ENCODE measurements around the gene EPHA5.
A peak's percentile ranks its signal among the peaks of the same experiment; 100 is the strongest.

EPHA5 gene

DNA sequence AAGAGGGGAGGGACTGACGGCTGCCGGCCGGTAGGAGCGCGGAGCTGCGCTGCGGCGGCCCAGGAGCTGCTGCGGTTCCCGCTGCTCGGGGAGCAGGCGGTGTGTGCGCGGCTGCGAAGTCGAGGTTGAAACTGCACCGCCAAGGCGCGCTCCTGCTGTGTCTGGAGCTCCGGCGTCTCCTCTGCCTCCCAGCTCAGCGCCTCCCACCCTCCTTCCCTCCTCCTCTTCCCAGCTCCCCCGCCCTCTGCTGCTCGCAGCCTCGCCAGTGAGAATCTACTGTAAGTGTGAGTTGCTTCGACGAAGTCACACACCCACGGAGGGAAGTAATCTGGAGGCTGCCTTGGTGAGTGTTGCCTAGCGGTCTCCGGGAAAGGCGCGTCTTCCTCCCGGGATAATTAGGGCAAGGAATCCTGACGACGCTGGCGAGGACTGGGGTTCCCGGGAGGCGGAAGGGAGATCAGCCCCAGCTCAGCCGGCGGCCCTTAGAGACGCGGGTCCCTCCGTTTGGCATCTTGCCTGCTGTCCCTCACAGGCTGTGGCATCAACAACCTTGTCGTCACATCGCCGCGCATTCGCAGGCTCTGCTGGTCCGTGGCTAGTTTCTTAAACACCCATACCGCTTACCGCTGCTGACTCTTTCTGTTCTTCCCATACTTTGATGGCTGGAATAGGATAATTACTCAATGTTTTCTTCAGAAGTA lies at the start of gene EPHA5:
TSS of gene EPHA5 (minus strand) at position 159 of the 701 bp plus-strand sequence. CDS start 747 bp downstream, outside the sequence.
- peak within 1 kb of the TSS; percentile 66 for H3K4me3 ChIP-seq (ENCODE audit: low read length)
- H3K4me1 ChIP-seq (ENCODE audit: control insufficient read depth, low read depth, low read length), result peaks cover 32% of the 10 kb centered on the region
- H3K9ac ChIP-seq (ENCODE audit: low read length), result peak within 1 kb of the TSS; percentile 12
- H3K27me3 ChIP-seq (ENCODE audit: control insufficient read depth, insufficient read depth, low read length), result peaks cover 68% of the 10 kb centered on the region
- no peaks in the 10 kb centered on the region for H3K9me3 ChIP-seq (ENCODE audit: control insufficient read depth, low read depth, low read length)
- H3K27ac ChIP-seq (ENCODE audit: low read length), result no peak within 1 kb of the TSS
- H3K36me3 ChIP-seq (ENCODE audit: control insufficient read depth, low read depth, low read length), result no peaks in the 10 kb centered on the region

DNA sequence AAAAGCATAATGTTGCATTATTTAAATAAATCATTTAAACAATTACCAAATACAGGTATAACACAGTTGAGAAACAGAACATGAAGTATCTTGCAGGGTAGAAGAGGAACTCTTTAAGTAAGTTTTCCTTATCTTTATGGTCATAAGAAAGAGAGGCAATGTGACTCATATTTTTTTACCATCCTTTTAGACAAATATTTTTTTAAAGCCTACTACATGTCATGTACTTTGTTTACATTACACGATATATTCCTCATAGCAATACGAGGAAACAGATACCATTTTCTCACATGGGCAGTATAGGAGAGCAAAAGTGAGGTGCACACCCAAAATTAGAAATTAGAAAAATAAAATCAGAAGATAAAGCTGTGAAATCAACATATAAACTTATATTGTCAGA lies 49.3 kb upstream of the EPHA5 start:
- no peaks in the 10 kb centered on the region for H3K4me1 ChIP-seq (ENCODE audit: control insufficient read depth, low read depth, low read length)
- H3K36me3 ChIP-seq (ENCODE audit: control insufficient read depth, low read depth, low read length), result no peaks in the 10 kb centered on the region
- H3K27ac ChIP-seq (ENCODE audit: low read length), result no peak overlapping the region
- no peaks in the 10 kb centered on the region for H3K27me3 ChIP-seq (ENCODE audit: control insufficient read depth, insufficient read depth, low read length)
- H3K9ac ChIP-seq (ENCODE audit: low read length), result no peak overlapping the region
- no peaks in the 10 kb centered on the region for H3K9me3 ChIP-seq (ENCODE audit: control insufficient read depth, low read depth, low read length)
- no peak overlapping the region for H3K4me3 ChIP-seq (ENCODE audit: low read length)

DNA sequence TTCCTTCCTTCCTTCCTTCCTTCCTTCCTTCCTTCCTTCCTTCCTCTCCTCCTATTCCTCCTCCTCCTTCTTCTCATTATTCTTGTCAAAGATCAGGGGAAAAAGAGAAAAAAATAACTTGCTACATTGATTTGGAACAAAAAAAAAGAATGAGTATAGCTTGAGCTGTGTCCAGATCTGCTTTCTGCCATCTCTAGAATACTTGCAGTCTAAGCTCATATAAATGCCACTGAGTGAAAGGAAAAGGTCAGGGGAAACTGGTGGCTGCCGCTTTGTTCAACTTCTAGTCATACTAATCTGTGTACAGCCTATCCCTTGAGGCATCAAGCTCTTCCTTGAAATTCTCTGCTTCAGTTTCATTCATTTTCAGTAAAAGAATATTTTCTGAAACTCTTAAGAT lies 28.3 kb upstream of the EPHA5 start:
- Histone ChIP-seq H3K4me1 (ENCODE audit: control insufficient read depth, low read depth, low read length) (peaks cover 4% of the 10 kb centered on the region), H3K4me3 (ENCODE audit: low read length) (no peak overlapping the region), H3K9me3 (ENCODE audit: control insufficient read depth, low read depth, low read length) (no peaks in the 10 kb centered on the region), H3K27ac (ENCODE audit: low read length) (no peak overlapping the region), H3K9ac (ENCODE audit: low read length) (no peak overlapping the region), H3K27me3 (ENCODE audit: control insufficient read depth, insufficient read depth, low read length) (no peaks in the 10 kb centered on the region), H3K36me3 (ENCODE audit: control insufficient read depth, low read depth, low read length) (no peaks in the 10 kb centered on the region)

DNA sequence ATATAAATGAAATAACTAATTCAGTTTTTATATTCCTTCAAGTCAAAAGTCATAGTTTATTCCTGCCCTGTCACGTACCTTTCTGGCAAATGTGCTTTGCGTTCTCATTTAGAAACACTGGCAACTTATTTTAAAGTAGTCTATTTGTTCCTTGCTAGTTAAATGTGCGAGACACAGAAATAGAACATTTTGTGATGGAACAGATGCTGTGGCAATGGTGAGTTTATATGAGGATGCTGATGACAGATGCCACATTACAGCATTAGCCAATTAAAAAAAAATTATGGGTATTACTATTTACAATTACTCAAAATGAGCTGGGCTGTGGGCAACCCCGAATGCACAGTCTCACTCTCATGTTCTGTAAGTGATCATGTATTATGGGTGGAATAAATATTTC lies 26.1 kb upstream of the EPHA5 start:
- Histone ChIP-seq H3K9ac (ENCODE audit: low read length) (no peak overlapping the region), H3K9me3 (ENCODE audit: control insufficient read depth, low read depth, low read length) (no peaks in the 10 kb centered on the region), H3K4me1 (ENCODE audit: control insufficient read depth, low read depth, low read length) (peaks cover 4% of the 10 kb centered on the region), H3K27ac (ENCODE audit: low read length) (no peak overlapping the region), H3K36me3 (ENCODE audit: control insufficient read depth, low read depth, low read length) (no peaks in the 10 kb centered on the region), H3K27me3 (ENCODE audit: control insufficient read depth, insufficient read depth, low read length) (no peaks in the 10 kb centered on the region), H3K4me3 (ENCODE audit: low read length) (no peak overlapping the region)

DNA sequence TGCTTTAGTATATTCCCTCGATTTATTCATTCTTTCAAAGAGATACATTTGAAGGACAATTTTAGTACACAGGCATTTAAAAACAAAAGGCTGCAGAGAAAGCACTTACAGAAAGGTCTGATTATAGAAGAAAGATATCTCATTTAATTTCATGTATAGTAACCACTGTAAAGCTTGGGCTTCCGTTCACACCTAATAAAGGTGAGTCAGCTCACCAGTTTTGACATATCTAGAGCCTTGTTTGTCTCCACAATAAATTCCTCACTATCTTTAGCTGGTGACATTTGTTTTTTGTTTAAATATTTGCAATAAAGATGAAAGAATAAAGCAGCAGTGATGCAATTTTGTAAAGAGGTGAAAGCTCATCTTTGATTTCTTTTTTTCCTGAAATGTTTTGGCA lies 1.1 kb upstream of the EPHA5 start:
- Histone ChIP-seq H3K4me1 (ENCODE audit: control insufficient read depth, low read depth, low read length) (peaks cover 23% of the 10 kb centered on the region), H3K27ac (ENCODE audit: low read length) (no peak overlapping the region), H3K36me3 (ENCODE audit: control insufficient read depth, low read depth, low read length) (no peaks in the 10 kb centered on the region), H3K4me3 (ENCODE audit: low read length) (peak overlapping the region; percentile 66), H3K9me3 (ENCODE audit: control insufficient read depth, low read depth, low read length) (no peaks in the 10 kb centered on the region), H3K27me3 (ENCODE audit: control insufficient read depth, insufficient read depth, low read length) (peaks cover 63% of the 10 kb centered on the region), H3K9ac (ENCODE audit: low read length) (no peak overlapping the region)

DNA sequence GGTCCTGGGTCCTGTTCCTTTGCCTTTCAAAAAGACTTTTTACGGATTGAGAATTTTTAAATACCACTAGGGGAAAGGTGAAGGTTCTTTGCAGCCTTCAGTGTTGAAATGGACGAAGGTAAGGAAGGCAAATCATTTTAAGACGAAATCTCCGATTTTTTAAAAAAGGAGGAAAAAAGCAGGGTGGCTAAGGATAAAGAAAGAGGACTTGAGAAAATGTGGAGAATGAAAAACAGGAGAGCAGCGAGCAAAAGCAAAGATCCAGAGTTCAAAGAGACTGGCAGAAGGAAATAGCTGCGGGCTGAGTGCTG lies 314 bp downstream of the EPHA5 start:
- Histone ChIP-seq H3K4me1 (ENCODE audit: control insufficient read depth, low read depth, low read length) (peaks cover 35% of the 10 kb centered on the region), H3K36me3 (ENCODE audit: control insufficient read depth, low read depth, low read length) (no peaks in the 10 kb centered on the region), H3K27me3 (ENCODE audit: control insufficient read depth, insufficient read depth, low read length) (peaks cover 68% of the 10 kb centered on the region), H3K4me3 (ENCODE audit: low read length) (peak overlapping the region; percentile 66), H3K9ac (ENCODE audit: low read length) (no peak overlapping the region), H3K27ac (ENCODE audit: low read length) (no peak overlapping the region), H3K9me3 (ENCODE audit: control insufficient read depth, low read depth, low read length) (no peaks in the 10 kb centered on the region)

DNA sequence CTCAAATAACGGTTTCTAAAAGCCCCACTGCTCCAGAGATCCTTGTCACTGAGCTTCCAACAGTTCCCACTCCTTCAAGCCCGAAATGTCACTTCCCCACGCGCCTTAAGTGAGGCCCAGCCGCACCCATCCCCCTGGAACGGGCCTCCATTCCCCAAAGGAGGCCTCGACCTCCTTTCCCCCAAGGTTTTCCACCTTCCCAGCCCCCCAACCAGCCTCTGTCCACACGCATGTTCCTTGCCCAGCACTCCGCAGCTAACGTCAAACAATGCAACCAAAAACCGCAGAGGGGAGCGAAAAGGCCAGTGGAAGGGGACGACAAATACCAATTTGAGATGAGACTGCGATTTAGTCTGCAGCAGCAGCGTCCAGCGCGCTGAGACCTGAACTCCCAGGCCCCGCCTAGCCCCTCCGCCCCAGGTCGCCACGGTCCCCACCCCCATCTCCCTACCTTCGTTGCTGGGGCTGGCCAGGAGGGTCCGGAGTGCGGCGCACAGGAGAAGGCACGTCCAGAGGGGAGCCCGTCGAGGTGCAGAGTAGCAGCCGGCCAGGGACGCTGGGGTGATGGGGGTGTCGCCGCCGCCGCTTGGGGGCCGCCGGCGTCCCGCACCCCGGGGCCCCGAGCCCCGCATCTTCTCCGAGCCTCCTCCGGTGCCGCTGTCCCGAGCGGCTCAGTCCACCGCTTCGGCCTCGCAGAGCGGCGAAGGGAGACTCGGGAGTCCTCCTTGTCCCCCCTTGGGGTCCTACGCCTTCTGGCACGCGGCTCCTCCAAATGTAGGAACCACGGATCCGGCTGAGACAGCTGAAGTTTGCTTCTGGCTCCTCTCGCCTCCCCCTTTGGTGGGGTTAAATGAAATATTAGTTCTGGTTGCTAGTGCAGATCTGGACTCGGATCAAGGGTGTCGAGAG lies 924 bp downstream of the EPHA5 start:
- Histone ChIP-seq H3K27me3 (ENCODE audit: control insufficient read depth, insufficient read depth, low read length) (peaks cover 68% of the 10 kb centered on the region), H3K4me3 (ENCODE audit: low read length) (peak overlapping the region; percentile 66), H3K27ac (ENCODE audit: low read length) (no peak overlapping the region), H3K9me3 (ENCODE audit: control insufficient read depth, low read depth, low read length) (no peaks in the 10 kb centered on the region), H3K36me3 (ENCODE audit: control insufficient read depth, low read depth, low read length) (no peaks in the 10 kb centered on the region), H3K4me1 (ENCODE audit: control insufficient read depth, low read depth, low read length) (peaks cover 35% of the 10 kb centered on the region), H3K9ac (ENCODE audit: low read length) (peak overlapping the region; percentile 12)

DNA sequence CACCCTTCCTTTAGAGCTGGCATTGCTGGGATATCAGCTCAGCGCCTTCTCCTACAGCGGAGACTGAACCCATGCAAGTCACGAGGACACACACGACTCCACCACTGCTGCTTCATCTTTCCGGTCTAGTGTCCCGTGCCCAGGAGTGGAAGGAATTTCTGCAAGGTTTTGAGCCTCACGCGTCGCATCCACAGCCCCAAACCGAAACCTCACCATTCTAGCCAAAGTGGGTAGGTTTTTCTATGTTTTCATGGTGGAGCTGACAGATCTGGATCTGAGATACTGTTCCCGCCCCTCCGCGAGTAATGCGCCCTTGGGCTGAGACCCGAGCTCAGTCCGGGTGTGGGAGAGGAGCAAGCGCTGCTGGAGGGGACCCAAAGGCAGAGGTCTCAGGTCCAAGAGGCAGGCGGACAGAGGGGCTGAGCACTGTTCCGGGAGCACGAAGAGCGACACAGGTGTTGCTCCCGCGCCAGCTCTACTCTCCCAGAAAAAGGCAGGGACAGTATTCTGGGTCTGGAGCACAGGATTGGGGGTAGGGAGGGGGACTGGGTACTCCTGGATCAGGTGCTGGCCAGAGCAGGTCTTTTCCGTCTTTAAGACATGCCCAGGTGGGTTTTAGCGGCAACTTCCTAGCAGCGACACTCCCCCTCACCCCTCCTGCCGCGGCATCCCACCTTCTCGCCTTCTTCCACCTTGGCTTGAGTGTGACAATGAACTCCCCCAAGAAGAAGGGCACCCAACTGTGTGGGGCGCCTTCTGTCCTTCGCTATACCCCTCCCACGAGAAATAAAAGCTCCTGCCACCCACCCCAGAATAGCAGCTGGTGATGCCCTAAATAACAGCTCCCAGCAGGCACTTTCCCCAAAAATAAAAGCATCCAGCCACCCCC lies 1.8 kb downstream of the EPHA5 start:
- peaks cover 35% of the 10 kb centered on the region for H3K4me1 ChIP-seq (ENCODE audit: control insufficient read depth, low read depth, low read length)
- H3K9ac ChIP-seq (ENCODE audit: low read length), result no peak overlapping the region
- H3K36me3 ChIP-seq (ENCODE audit: control insufficient read depth, low read depth, low read length), result no peaks in the 10 kb centered on the region
- H3K27ac ChIP-seq (ENCODE audit: low read length), result no peak overlapping the region
- H3K4me3 ChIP-seq (ENCODE audit: low read length), result peak overlapping the region; percentile 66
- peaks cover 68% of the 10 kb centered on the region for H3K27me3 ChIP-seq (ENCODE audit: control insufficient read depth, insufficient read depth, low read length)
- H3K9me3 ChIP-seq (ENCODE audit: control insufficient read depth, low read depth, low read length), result no peaks in the 10 kb centered on the region

DNA sequence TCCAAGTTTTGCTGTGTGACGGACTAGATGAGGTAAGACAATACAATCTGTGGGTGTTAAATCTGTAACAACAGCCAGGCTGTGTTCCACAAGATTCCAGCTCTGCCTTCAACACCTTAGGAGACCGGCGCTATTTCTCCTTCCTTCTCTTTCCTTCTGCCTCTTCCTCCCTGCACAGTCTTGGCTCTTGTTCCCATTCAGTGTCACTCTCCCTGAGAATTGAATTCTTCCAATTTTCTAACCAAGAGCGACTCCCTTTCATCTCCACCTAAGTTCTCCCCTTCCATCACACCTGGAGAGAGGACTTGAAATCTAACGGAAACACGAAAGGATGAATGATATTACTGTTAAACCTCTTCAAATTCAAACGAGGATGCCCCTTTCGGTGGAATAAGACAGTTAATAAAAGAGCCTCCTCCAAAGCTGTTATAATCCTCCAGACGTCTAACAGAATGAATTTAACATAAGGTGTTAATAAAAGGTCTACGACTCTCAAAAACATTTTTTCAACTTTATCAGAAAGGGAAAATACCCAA lies 2.7 kb downstream of the EPHA5 start:
- H3K4me1 ChIP-seq (ENCODE audit: control insufficient read depth, low read depth, low read length), result peaks cover 35% of the 10 kb centered on the region
- H3K27me3 ChIP-seq (ENCODE audit: control insufficient read depth, insufficient read depth, low read length), result peaks cover 66% of the 10 kb centered on the region
- no peak overlapping the region for H3K27ac ChIP-seq (ENCODE audit: low read length)
- no peaks in the 10 kb centered on the region for H3K9me3 ChIP-seq (ENCODE audit: control insufficient read depth, low read depth, low read length)
- peak overlapping the region; percentile 66 for H3K4me3 ChIP-seq (ENCODE audit: low read length)
- no peak overlapping the region for H3K9ac ChIP-seq (ENCODE audit: low read length)
- no peaks in the 10 kb centered on the region for H3K36me3 ChIP-seq (ENCODE audit: control insufficient read depth, low read depth, low read length)

DNA sequence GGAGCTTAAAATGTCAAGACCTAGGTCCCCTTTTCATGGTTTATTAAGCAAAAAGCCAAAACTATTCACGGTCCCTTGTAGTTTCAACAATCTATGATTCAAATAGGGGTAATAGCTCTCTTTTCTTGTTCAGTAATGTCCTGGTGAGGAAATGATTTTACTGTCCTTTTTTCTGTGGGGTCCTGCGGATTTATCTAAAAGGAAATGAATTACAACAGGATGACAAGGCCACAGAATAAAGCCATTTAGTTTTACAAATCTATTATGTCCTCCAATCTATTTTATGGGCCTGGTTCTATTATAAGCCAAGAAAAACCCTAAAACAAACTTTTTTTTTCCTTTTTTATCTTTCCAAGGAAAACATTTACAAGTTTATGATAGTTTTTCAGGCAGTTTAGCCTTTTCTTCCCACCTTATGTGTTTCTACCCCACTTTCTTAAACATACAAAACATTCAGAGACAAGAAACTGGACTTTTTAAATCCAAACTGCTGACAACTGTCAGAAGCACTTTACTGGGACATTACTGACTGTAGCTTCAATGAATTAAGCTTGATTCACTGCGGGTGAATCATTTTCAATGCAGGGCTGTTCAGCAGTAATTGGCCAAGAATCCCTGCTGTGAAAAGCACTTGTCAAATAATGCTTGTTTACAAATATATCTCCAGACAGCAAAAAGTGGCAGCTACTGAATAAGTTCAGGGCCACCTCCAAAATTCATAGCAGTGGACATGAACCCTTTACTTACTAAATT lies 4.3 kb downstream of the EPHA5 start:
- peaks cover 41% of the 10 kb centered on the region for H3K4me1 ChIP-seq (ENCODE audit: control insufficient read depth, low read depth, low read length)
- no peaks in the 10 kb centered on the region for H3K36me3 ChIP-seq (ENCODE audit: control insufficient read depth, low read depth, low read length)
- H3K4me3 ChIP-seq (ENCODE audit: low read length), result no peak overlapping the region
- no peak overlapping the region for H3K9ac ChIP-seq (ENCODE audit: low read length)
- H3K27me3 ChIP-seq (ENCODE audit: control insufficient read depth, insufficient read depth, low read length), result peaks cover 49% of the 10 kb centered on the region
- H3K27ac ChIP-seq (ENCODE audit: low read length), result no peak overlapping the region
- H3K9me3 ChIP-seq (ENCODE audit: control insufficient read depth, low read depth, low read length), result no peaks in the 10 kb centered on the region

All from iPS-18a (cell line).